ENCODE measurements around the gene NFIC.

The NFIC gene

GRCh38 chr19:3497757-3498520 lies 131.6 kb downstream of the NFIC start:
- peaks cover 74% of the 10 kb centered on the region for H3K4me1 ChIP-seq (ENCODE audit: insufficient read depth, low read length)
- peaks cover 51% of the 10 kb centered on the region for H3K79me2 ChIP-seq (ENCODE audit: insufficient read depth, low read length)
- TF ChIP-seq EZH2 (IDR thresholded peaks at IDR 0.05; ENCODE audit: borderline replicate concordance, low read depth, low read length, severe bottlenecking) (no peak), CTCF (IDR thresholded peaks at IDR 0.05; ENCODE audit: borderline replicate concordance, extremely low read depth, low read length, poor library complexity, severe bottlenecking) (no peak)
- DNase-seq = no peak
- peaks cover 37% of the 10 kb centered on the region for H3K36me3 ChIP-seq (ENCODE audit: insufficient read depth, low read length)
- H2AFZ ChIP-seq (ENCODE audit: low read depth, low read length) = no peak overlapping the region
- no peak overlapping the region for H3K9ac ChIP-seq (ENCODE audit: low read depth, low read length)
- H3K27me3 ChIP-seq (ENCODE audit: insufficient read depth, low read length, poor library complexity) = no peaks in the 10 kb centered on the region
- no peak overlapping the region for H3K27ac ChIP-seq (ENCODE audit: low read length)
- H4K20me1 ChIP-seq (ENCODE audit: insufficient read depth, low read length) = peaks cover 7% of the 10 kb centered on the region; the same call in 1 of the 2 replicates
- ATAC-seq (ENCODE audit: insufficient read depth, low read depth) = no peak
- H3K4me3 ChIP-seq (ENCODE audit: low read depth in 1 of 2, low read length in 2 of 2) = no peak overlapping the region
- H3K4me2 ChIP-seq (ENCODE audit: insufficient read depth, low read length) = 0 out of 2 replicates have a peak overlapping the region, but pooled peaks have one; percentile 7
- H3K9me3 ChIP-seq (ENCODE audit: insufficient read depth, low read length, severe bottlenecking) = no peaks in the 10 kb centered on the region

GRCh38 chr19:3499738-3500428 lies 133.5 kb downstream of the NFIC start:
- Histone ChIP-seq H3K27ac (ENCODE audit: low read length) (peak overlapping the region; percentile 100), H4K20me1 (ENCODE audit: insufficient read depth, low read length) (peaks cover 7% of the 10 kb centered on the region; the same call in 1 of the 2 replicates), H3K4me2 (ENCODE audit: insufficient read depth, low read length) (peak overlapping the region; percentile 100), H3K9me3 (ENCODE audit: insufficient read depth, low read length, severe bottlenecking) (no peaks in the 10 kb centered on the region), H3K36me3 (ENCODE audit: insufficient read depth, low read length) (peaks cover 31% of the 10 kb centered on the region), H3K9ac (ENCODE audit: low read depth, low read length) (peak overlapping the region; percentile 85), H3K27me3 (ENCODE audit: insufficient read depth, low read length, poor library complexity) (no peaks in the 10 kb centered on the region), H2AFZ (ENCODE audit: low read depth, low read length) (peak overlapping the region; percentile 99), H3K4me1 (ENCODE audit: insufficient read depth, low read length) (peaks cover 58% of the 10 kb centered on the region), H3K4me3 (ENCODE audit: low read depth in 1 of 2, low read length in 2 of 2) (peak overlapping the region; percentile 65 to 81), H3K79me2 (ENCODE audit: insufficient read depth, low read length) (peaks cover 41% of the 10 kb centered on the region)
- no peak for ATAC-seq (ENCODE audit: insufficient read depth, low read depth)
- DNase-seq = no peak
- no peak for TF ChIP-seq EZH2 (IDR thresholded peaks at IDR 0.05; ENCODE audit: borderline replicate concordance, low read depth, low read length, severe bottlenecking)
- TF ChIP-seq CTCF (IDR thresholded peaks at IDR 0.05; ENCODE audit: borderline replicate concordance, extremely low read depth, low read length, poor library complexity, severe bottlenecking) = no peak

GRCh38 chr19:3500429-3501101 lies 134.2 kb downstream of the NFIC start, which contains the start of gene DOHH:
TSS of gene DOHH (minus strand) at chr19:3500674. CDS start at chr19:3496814, 3,860 bp downstream.
- TF ChIP-seq CTCF (IDR thresholded peaks at IDR 0.05; ENCODE audit: borderline replicate concordance, extremely low read depth, low read length, poor library complexity, severe bottlenecking) (no peak), EZH2 (IDR thresholded peaks at IDR 0.05; ENCODE audit: borderline replicate concordance, low read depth, low read length, severe bottlenecking) (no peak)
- no peaks in the 10 kb centered on the region for H3K27me3 ChIP-seq (ENCODE audit: insufficient read depth, low read length, poor library complexity)
- peak within 1 kb of the TSS; percentile 100 for H3K4me2 ChIP-seq (ENCODE audit: insufficient read depth, low read length)
- peaks cover 7% of the 10 kb centered on the region; the same call in 1 of the 2 replicates for H4K20me1 ChIP-seq (ENCODE audit: insufficient read depth, low read length)
- peak; percentile 97 for DNase-seq
- peak within 1 kb of the TSS; percentile 99 for H2AFZ ChIP-seq (ENCODE audit: low read depth, low read length)
- H3K36me3 ChIP-seq (ENCODE audit: insufficient read depth, low read length) = peaks cover 26% of the 10 kb centered on the region
- H3K27ac ChIP-seq (ENCODE audit: low read length) = peak within 1 kb of the TSS; percentile 100
- H3K4me1 ChIP-seq (ENCODE audit: insufficient read depth, low read length) = peaks cover 58% of the 10 kb centered on the region
- ATAC-seq (ENCODE audit: insufficient read depth, low read depth) = peak; percentile 90
- H3K4me3 ChIP-seq (ENCODE audit: low read depth in 1 of 2, low read length in 2 of 2) = peak within 1 kb of the TSS; percentile 65 to 81
- H3K9me3 ChIP-seq (ENCODE audit: insufficient read depth, low read length, severe bottlenecking) = no peaks in the 10 kb centered on the region
- H3K9ac ChIP-seq (ENCODE audit: low read depth, low read length) = peak within 1 kb of the TSS; percentile 85
- peaks cover 44% of the 10 kb centered on the region for H3K79me2 ChIP-seq (ENCODE audit: insufficient read depth, low read length)

All from DND-41 (cell line).